ENCODE measurements around the gene SRGN.

DNA sequence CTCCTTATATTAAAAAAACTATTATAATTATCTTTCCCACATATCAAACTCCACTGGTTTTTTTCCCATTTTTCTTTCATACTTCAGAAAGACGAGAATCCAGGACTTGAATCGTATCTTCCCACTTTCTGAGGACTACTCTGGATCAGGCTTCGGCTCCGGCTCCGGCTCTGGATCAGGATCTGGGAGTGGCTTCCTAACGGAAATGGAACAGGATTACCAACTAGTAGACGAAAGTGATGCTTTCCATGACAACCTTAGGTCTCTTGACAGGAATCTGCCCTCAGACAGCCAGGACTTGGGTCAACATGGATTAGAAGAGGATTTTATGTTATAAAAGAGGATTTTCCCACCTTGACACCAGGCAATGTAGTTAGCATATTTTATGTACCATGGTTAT, 15.9 kb downstream of the SRGN start:
- TF ChIP-seq, protein P1, sequence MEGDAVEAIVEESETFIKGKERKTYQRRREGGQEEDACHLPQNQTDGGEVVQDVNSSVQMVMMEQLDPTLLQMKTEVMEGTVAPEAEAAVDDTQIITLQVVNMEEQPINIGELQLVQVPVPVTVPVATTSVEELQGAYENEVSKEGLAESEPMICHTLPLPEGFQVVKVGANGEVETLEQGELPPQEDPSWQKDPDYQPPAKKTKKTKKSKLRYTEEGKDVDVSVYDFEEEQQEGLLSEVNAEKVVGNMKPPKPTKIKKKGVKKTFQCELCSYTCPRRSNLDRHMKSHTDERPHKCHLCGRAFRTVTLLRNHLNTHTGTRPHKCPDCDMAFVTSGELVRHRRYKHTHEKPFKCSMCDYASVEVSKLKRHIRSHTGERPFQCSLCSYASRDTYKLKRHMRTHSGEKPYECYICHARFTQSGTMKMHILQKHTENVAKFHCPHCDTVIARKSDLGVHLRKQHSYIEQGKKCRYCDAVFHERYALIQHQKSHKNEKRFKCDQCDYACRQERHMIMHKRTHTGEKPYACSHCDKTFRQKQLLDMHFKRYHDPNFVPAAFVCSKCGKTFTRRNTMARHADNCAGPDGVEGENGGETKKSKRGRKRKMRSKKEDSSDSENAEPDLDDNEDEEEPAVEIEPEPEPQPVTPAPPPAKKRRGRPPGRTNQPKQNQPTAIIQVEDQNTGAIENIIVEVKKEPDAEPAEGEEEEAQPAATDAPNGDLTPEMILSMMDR (IDR thresholded peaks at IDR 0.05), result no peak
- no peak for TF ChIP-seq POLR2A (IDR thresholded peaks at IDR 0.05)

All from heart left ventricle (tissue), 13 donors.